H9 (cell line): ENCODE results near the gene ZNF512. TPM values are rescaled to one million over a fixed set of nuclear protein-coding genes. Genes with fewer than 3 reads are reported as not detected.

ENCODE experiments used
- DNase-seq: peaks from one replicate; pipeline ENCODE4 v3.0.0-alpha.2; 2017
- H2AFZ ChIP-seq: one replicate; pipeline ENCODE4 v1.6.1; 2013; ENCODE audit warnings: mild to moderate bottlenecking, low read length, control low read depth, moderate library complexity
- H2AK5ac ChIP-seq: 2 replicates; pipeline ENCODE4 v1.6.1; 2013; ENCODE audit warnings: low read length, control low read depth, mixed read lengths; ENCODE audit not compliant: insufficient read length
- H2BK120ac ChIP-seq: one replicate; pipeline ENCODE4 v1.6.1; 2013; ENCODE audit warnings: low read depth, mild to moderate bottlenecking, low read length, control low read depth, inconsistent platforms; ENCODE audit not compliant: poor library complexity, severe bottlenecking
- H2BK12ac ChIP-seq: 2 replicates; pipeline ENCODE4 v1.6.1; 2013; ENCODE audit warnings: low read length, control low read depth, mixed read lengths, low read depth; ENCODE audit not compliant: insufficient read length
- H2BK15ac ChIP-seq: 2 replicates; pipeline ENCODE4 v1.6.1; 2013; ENCODE audit warnings: low read depth, low read length, control low read depth
- H2BK20ac ChIP-seq: one replicate; pipeline ENCODE4 v1.6.1; 2013; ENCODE audit warnings: low read depth, mild to moderate bottlenecking, low read length, control low read depth, inconsistent platforms; ENCODE audit not compliant: poor library complexity, severe bottlenecking
- H2BK5ac ChIP-seq: 2 replicates; pipeline ENCODE4 v1.6.1; 2013; ENCODE audit warnings: low read length, control low read depth, mixed read lengths; ENCODE audit not compliant: insufficient read length
- H3K14ac ChIP-seq: 2 replicates; pipeline ENCODE4 v1.6.1; 2013; ENCODE audit warnings: low read length, control low read depth; ENCODE audit not compliant: insufficient read depth
- H3K18ac ChIP-seq: 2 replicates; pipeline ENCODE4 v1.6.1; 2013; ENCODE audit warnings: low read depth, mild to moderate bottlenecking, mixed read lengths, low read length, control low read depth; ENCODE audit not compliant: insufficient read length
- H3K23ac ChIP-seq: 2 replicates; pipeline ENCODE4 v1.6.1; 2013; ENCODE audit warnings: low read length, control low read depth, mixed read lengths, low read depth; ENCODE audit not compliant: insufficient read length
- H3K23me2 ChIP-seq: 2 replicates; pipeline ENCODE4 v1.6.1; 2013; ENCODE audit warnings: low read depth, mild to moderate bottlenecking, mixed read lengths, low read length, control low read depth; ENCODE audit not compliant: insufficient read length, poor library complexity, severe bottlenecking
- H3K27ac ChIP-seq: 2 replicates; pipeline ENCODE4 v1.5.1; 2013; ENCODE audit warnings: low read length, control low read depth, mixed read lengths, low read depth; ENCODE audit not compliant: insufficient read length
- H3K27me3 ChIP-seq: 2 replicates; pipeline ENCODE4 v1.6.1; 2013; ENCODE audit warnings: low read length, control low read depth, inconsistent platforms; ENCODE audit not compliant: insufficient read depth
- H3K4ac ChIP-seq: 2 replicates; pipeline ENCODE4 v1.6.1; 2013; ENCODE audit warnings: low read depth, mild to moderate bottlenecking, control low read depth, inconsistent platforms, low read length, moderate library complexity
- H3K4me1 ChIP-seq: 2 replicates; pipeline ENCODE4 v1.6.1; 2013; ENCODE audit warnings: low read length, control low read depth, inconsistent platforms; ENCODE audit not compliant: insufficient read depth
- H3K4me2 ChIP-seq: 2 replicates; pipeline ENCODE4 v1.6.1; 2013; ENCODE audit warnings: low read length, control low read depth, mixed read lengths; ENCODE audit not compliant: insufficient read length, insufficient read depth
- H3K56ac ChIP-seq: 2 replicates; pipeline ENCODE4 v1.6.1; 2013; ENCODE audit warnings: low read depth, mild to moderate bottlenecking, mixed read lengths, low read length, control low read depth; ENCODE audit not compliant: insufficient read length
- H3K79me1 ChIP-seq: 2 replicates; pipeline ENCODE4 v1.6.1; 2013; ENCODE audit warnings: low read depth, mild to moderate bottlenecking, moderate library complexity, low read length, control low read depth, inconsistent platforms; ENCODE audit not compliant: insufficient read depth, poor library complexity, severe bottlenecking
- H3K79me2 ChIP-seq: 2 replicates; pipeline ENCODE4 v1.6.1; 2013; ENCODE audit warnings: low read length, control low read depth, inconsistent platforms; ENCODE audit not compliant: insufficient read depth
- H3K9ac ChIP-seq: 2 replicates; pipeline ENCODE4 v1.6.1; 2013; ENCODE audit warnings: low read length, control low read depth, mixed read lengths; ENCODE audit not compliant: insufficient read length; ENCODE audit errors: extremely low read depth
- H3K9me3 ChIP-seq: one replicate; pipeline ENCODE4 v1.6.1; 2013; ENCODE audit warnings: low read depth, low read length, inconsistent platforms; ENCODE audit not compliant: control insufficient read depth
- H3T11ph ChIP-seq: one replicate; pipeline ENCODE4 v1.6.1; 2013; ENCODE audit warnings: mild to moderate bottlenecking, low read length, control low read depth, inconsistent platforms
- H4K20me1 ChIP-seq: one replicate; pipeline ENCODE4 v1.6.1; 2013; ENCODE audit not compliant: control insufficient read depth, insufficient read length, insufficient read depth
- H4K5ac ChIP-seq: 2 replicates; pipeline ENCODE4 v1.6.1; 2013; ENCODE audit warnings: low read depth, mild to moderate bottlenecking, mixed read lengths, low read length, control low read depth; ENCODE audit not compliant: insufficient read length
- H4K8ac ChIP-seq: replicated peaks from 2 replicates; pipeline ENCODE4 v1.6.1; 2013; ENCODE audit warnings: low read length, control low read depth, mixed read lengths, low read depth; ENCODE audit not compliant: insufficient read length
- H4K91ac ChIP-seq: 2 replicates; pipeline ENCODE4 v1.6.1; 2013; ENCODE audit warnings: low read depth, mild to moderate bottlenecking, moderate library complexity, mixed read lengths, low read length, control low read depth; ENCODE audit not compliant: insufficient read length
- H3K27ac Mint-ChIP-seq, 3 experiments: 2 replicates in 2 of 3; 3 replicates in 1 of 3; pipeline ENCODE4 v1.8.0; 2020 to 2021; ENCODE audit warnings: mixed read lengths in 3 of 3, mild to moderate bottlenecking in 1 of 3, moderate library complexity in 1 of 3
- H3K27me3 Mint-ChIP-seq: 2 replicates; pipeline ENCODE4 v1.8.0; 2021; ENCODE audit warnings: low read depth, mild to moderate bottlenecking, moderate library complexity, mixed read lengths
- H3K36me3 Mint-ChIP-seq, 3 experiments: 2 replicates in 2 of 3; 3 replicates in 1 of 3; pipeline ENCODE4 v1.8.0; 2020 to 2021; ENCODE audit warnings: low read depth in 3 of 3, mixed read lengths in 3 of 3; ENCODE audit not compliant: insufficient read depth in 1 of 3
- H3K4me1 Mint-ChIP-seq, 2 experiments: 2 replicates each; pipeline ENCODE4 v1.8.0; 2020; ENCODE audit warnings: mixed read lengths in 2 of 2
- H3K4me3 Mint-ChIP-seq, 2 experiments: 2 replicates in 1 of 2; 3 replicates in 1 of 2; pipeline ENCODE4 v1.8.0; 2020 to 2021; ENCODE audit warnings: mild to moderate bottlenecking in 2 of 2, mixed read lengths in 2 of 2, moderate library complexity in 1 of 2
- H3K9me3 Mint-ChIP-seq, 2 experiments: 2 replicates in 1 of 2; 3 replicates in 1 of 2; pipeline ENCODE4 v1.8.0; 2020; ENCODE audit warnings: mild to moderate bottlenecking in 2 of 2, mixed read lengths in 2 of 2, moderate library complexity in 1 of 2
- WGBS: extraction: QIAGEN DNeasy Blood & Tissue Kit; methylation state at CpG from one replicate; pipeline ENCODE4 v1.1.7; 2013; ENCODE audit warnings: missing lambda C conversion rate, low lambda C conversion rate, mixed read lengths; ENCODE audit not compliant: insufficient read length; ENCODE audit errors: extremely low coverage; 5-methylcytosine and 5-hydroxymethylcytosine counted together
- total RNA-seq: library from RNA; stranded (reverse); gene quantifications from 2 replicates; pipeline ENCODE4 v1.2.1, GENCODE V29; 2021
- TF ChIP-seq, protein P1 (sequence below): fragments of 200-600 bp; sonication (generic); conservative IDR thresholded peaks from 3 replicates; pipeline ENCODE4 v1.8.0; 2021; ENCODE audit warnings: antibody characterized with exemption, mild to moderate bottlenecking

Gene ZNF512
- total RNA-seq, 1 experiment from 2014 or later = 38.2 TPM

DNA sequence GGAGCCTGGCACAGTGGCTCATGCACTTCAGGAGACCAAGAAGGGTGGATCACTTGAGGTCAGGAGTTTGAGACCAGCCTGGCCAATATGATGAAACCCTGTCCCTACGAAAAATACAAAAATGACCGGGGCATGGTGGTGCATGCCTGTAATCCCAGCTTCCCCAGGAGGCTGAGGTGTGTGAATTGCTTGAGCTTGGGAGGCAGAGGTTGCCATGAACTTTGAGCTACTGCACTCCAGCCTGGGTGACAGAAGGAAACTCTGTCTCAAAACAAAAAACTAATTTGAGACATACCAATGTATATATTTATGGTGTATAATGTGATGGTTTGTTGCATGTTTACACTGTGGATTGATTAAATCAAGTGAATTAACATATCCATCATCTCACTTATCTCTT is 21.8 kb upstream of the ZNF512 start:
- Histone ChIP-seq H3K79me2 (no peaks in the 10 kb centered on the region), H3K4me1 (no peaks in the 10 kb centered on the region), H3K4ac (no peak overlapping the region), H3T11ph (no peak overlapping the region), H3K79me1 (no peaks in the 10 kb centered on the region), H3K56ac (no peak overlapping the region), H4K8ac (no peak overlapping the region), H3K27ac (no peak overlapping the region), H2BK15ac (no peak overlapping the region), H4K91ac (no peak overlapping the region), H3K4me2 (no peak overlapping the region), H2BK20ac (no peak overlapping the region), H4K20me1 (no peaks in the 10 kb centered on the region), H3K23ac (no peak overlapping the region), H3K27me3 (no peaks in the 10 kb centered on the region), H2AK5ac (no peak overlapping the region), H3K9ac (no peak overlapping the region), H4K5ac (no peak overlapping the region), H3K23me2 (no peaks in the 10 kb centered on the region), H3K18ac (no peak overlapping the region), H2AFZ (no peak overlapping the region), H2BK12ac (no peak overlapping the region), H2BK120ac (no peak overlapping the region), H2BK5ac (no peak overlapping the region), H3K9me3 (no peaks in the 10 kb centered on the region), H3K14ac (no peak overlapping the region)
- no peak overlapping the region for H3K27ac Mint-ChIP-seq
- peaks cover 12% of the 10 kb centered on the region for H3K27me3 Mint-ChIP-seq
- no CpG with 5 or more reads among the region's 2 CpGs for WGBS
- no peak for DNase-seq
- no peaks in the 10 kb centered on the region for H3K36me3 Mint-ChIP-seq
- TF ChIP-seq, protein P1, sequence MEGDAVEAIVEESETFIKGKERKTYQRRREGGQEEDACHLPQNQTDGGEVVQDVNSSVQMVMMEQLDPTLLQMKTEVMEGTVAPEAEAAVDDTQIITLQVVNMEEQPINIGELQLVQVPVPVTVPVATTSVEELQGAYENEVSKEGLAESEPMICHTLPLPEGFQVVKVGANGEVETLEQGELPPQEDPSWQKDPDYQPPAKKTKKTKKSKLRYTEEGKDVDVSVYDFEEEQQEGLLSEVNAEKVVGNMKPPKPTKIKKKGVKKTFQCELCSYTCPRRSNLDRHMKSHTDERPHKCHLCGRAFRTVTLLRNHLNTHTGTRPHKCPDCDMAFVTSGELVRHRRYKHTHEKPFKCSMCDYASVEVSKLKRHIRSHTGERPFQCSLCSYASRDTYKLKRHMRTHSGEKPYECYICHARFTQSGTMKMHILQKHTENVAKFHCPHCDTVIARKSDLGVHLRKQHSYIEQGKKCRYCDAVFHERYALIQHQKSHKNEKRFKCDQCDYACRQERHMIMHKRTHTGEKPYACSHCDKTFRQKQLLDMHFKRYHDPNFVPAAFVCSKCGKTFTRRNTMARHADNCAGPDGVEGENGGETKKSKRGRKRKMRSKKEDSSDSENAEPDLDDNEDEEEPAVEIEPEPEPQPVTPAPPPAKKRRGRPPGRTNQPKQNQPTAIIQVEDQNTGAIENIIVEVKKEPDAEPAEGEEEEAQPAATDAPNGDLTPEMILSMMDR = no peak
- H3K4me3 Mint-ChIP-seq = no peak overlapping the region
- no peaks in the 10 kb centered on the region for H3K4me1 Mint-ChIP-seq
- peaks cover 7 to 15% of the 10 kb centered on the region in 2 experiments; a peak in 2 of 5 replicates for H3K9me3 Mint-ChIP-seq
